CD14-positive monocyte (primary cell): ENCODE results near the gene ERFE. TPM values are rescaled to one million over a fixed set of nuclear protein-coding genes. Genes with fewer than 3 reads are reported as not detected.

Source experiments
- DNase-seq, 3 donors: peaks; one replicate each; pipeline ENCODE4 v3.0.0-alpha.2; 2011 to 2022
- H2AFZ ChIP-seq: 2 replicates; pipeline ENCODE4 v1.6.0; 2012; ENCODE audit warnings: mild to moderate bottlenecking, low read depth, low read length, inconsistent platforms; ENCODE audit not compliant: insufficient read depth, poor library complexity, severe bottlenecking
- H3K27ac ChIP-seq, 2 donors: 1 replicate in 1 of 2; 2 replicates in 1 of 2; pipeline ENCODE4 v1.5.1; 2012 to 2013; ENCODE audit warnings: low read length in 2 of 2, control low read depth in 1 of 2, inconsistent platforms in 1 of 2, low read depth in 1 of 2, mild to moderate bottlenecking in 1 of 2
- H3K27me3 ChIP-seq, 2 donors: one replicate each; pipeline versions ENCODE4 v1.6.0 to v1.6.1; 2011 to 2013; ENCODE audit warnings: low read length in 2 of 2; ENCODE audit not compliant: control insufficient read depth in 2 of 2, insufficient read depth in 2 of 2
- H3K36me3 ChIP-seq, 2 donors: replicated peaks in 1 of 2; 1 replicate in 1 of 2; 2 replicates in 1 of 2; pipeline versions ENCODE4 v1.5.1 to v1.6.1; 2012 to 2013; ENCODE audit warnings: low read length in 2 of 2, control low read depth in 1 of 2, inconsistent platforms in 1 of 2, mild to moderate bottlenecking in 1 of 2; ENCODE audit not compliant: insufficient read depth in 2 of 2, control insufficient read depth in 1 of 2
- H3K4me1 ChIP-seq, 2 donors: 1 replicate in 1 of 2; 2 replicates in 1 of 2; pipeline versions ENCODE4 v1.5.1 to v1.6.1; 2012 to 2013; ENCODE audit warnings: low read length in 2 of 2, control low read depth in 1 of 2, inconsistent platforms in 1 of 2, mild to moderate bottlenecking in 1 of 2, moderate library complexity in 1 of 2; ENCODE audit not compliant: insufficient read depth in 2 of 2, control insufficient read depth in 1 of 2
- H3K4me2 ChIP-seq: replicated peaks from 2 replicates; pipeline ENCODE3; 2012; ENCODE audit warnings: low read length, moderate library complexity, mild to moderate bottlenecking; ENCODE audit not compliant: poor library complexity, severe bottlenecking; ENCODE audit errors: extremely low read depth
- H3K4me3 ChIP-seq, 3 experiments: fragments of 200-600 bp in 1 of 3; sonication (generic) in 1 of 3; replicated peaks in 1 of 3; 1 replicate in 2 of 3; 2 replicates in 1 of 3; pipeline ENCODE4 v1.5.1; 2011 to 2013; ENCODE audit warnings: low read length in 3 of 3, mild to moderate bottlenecking in 3 of 3, control low read depth in 2 of 3, low read depth in 2 of 3, inconsistent platforms in 1 of 3, moderate library complexity in 1 of 3
- H3K79me2 ChIP-seq: 2 replicates; pipeline ENCODE4 v1.6.0; 2012; ENCODE audit warnings: mild to moderate bottlenecking, control low read depth, inconsistent platforms, low read length, moderate library complexity; ENCODE audit not compliant: insufficient read depth
- H3K9ac ChIP-seq: 2 replicates; pipeline ENCODE4 v1.6.0; 2017; ENCODE audit warnings: low read length, mild to moderate bottlenecking; ENCODE audit not compliant: insufficient read depth, poor library complexity, severe bottlenecking
- H3K9me3 ChIP-seq, 2 donors: replicated peaks in 1 of 2; 1 replicate in 1 of 2; 2 replicates in 1 of 2; pipeline versions ENCODE4 v1.5.1 to v1.6.1; 2012 to 2013; ENCODE audit warnings: low read length in 2 of 2, control low read depth in 1 of 2; ENCODE audit not compliant: control insufficient read depth in 1 of 2, insufficient read depth in 1 of 2
- H4K20me1 ChIP-seq: 2 replicates; pipeline ENCODE4 v1.6.0; 2012; ENCODE audit warnings: mild to moderate bottlenecking, low read length, control low read depth, moderate library complexity; ENCODE audit not compliant: insufficient read depth
- H3K27ac Mint-ChIP-seq, 7 donors: one replicate each; pipeline ENCODE4 v1.8.0; 2020; ENCODE audit warnings: mild to moderate bottlenecking in 7 of 7, mixed read lengths in 7 of 7, moderate library complexity in 6 of 7, inconsistent platforms in 2 of 7
- H3K27me3 Mint-ChIP-seq, 3 donors: one replicate each; pipeline ENCODE4 v1.8.0; 2021 to 2022; ENCODE audit warnings: low read depth in 3 of 3, mild to moderate bottlenecking in 3 of 3, mixed read lengths in 3 of 3, moderate library complexity in 3 of 3, inconsistent platforms in 1 of 3
- H3K36me3 Mint-ChIP-seq, 2 donors: one replicate each; pipeline ENCODE4 v1.8.0; 2020; ENCODE audit warnings: mixed read lengths in 2 of 2, inconsistent platforms in 1 of 2, mild to moderate bottlenecking in 1 of 2
- H3K4me1 Mint-ChIP-seq: one replicate; pipeline ENCODE4 v1.8.0; 2020; ENCODE audit warnings: mild to moderate bottlenecking, mixed read lengths
- H3K4me3 Mint-ChIP-seq, 2 donors: one replicate each; pipeline ENCODE4 v1.8.0; 2020; ENCODE audit warnings: mild to moderate bottlenecking in 2 of 2, mixed read lengths in 2 of 2, moderate library complexity in 1 of 2
- H3K9me3 Mint-ChIP-seq, 7 donors: one replicate each; pipeline ENCODE4 v1.8.0; 2020 to 2022; ENCODE audit warnings: mixed read lengths in 7 of 7, mild to moderate bottlenecking in 6 of 7, moderate library complexity in 6 of 7, inconsistent platforms in 2 of 7
- WGBS: methylation state at CpG from one replicate; pipeline ENCODE4 v1.1.5; 2013; ENCODE audit warnings: missing lambda C conversion rate; ENCODE audit not compliant: insufficient coverage; 5-methylcytosine and 5-hydroxymethylcytosine counted together
- intact Hi-C, 2 donors: fragments of 100-400 bp; cut with micrococcal nuclease; formaldehyde crosslinking; loops; one replicate each; pipeline versions ENCODE4 v1.15.0 to v1.15.1; 2023
- polyA plus RNA-seq, 3 donors: library from polyadenylated mRNA; depleted of rRNA in 1 of 3; unstranded in 2 of 3; stranded (reverse) in 1 of 3; fragments of 300-500 nt in 2 of 3; fragments of >200 nt in 1 of 3; fragmentation: Illumina TruSeq in 2 of 3; gene quantifications; 1 replicate in 2 of 3; 2 replicates in 1 of 3; pipeline ENCODE4 v1.2.3, GENCODE V29; 2012 to 2021
- TF ChIP-seq, protein P1 (sequence below): fragments of 200-600 bp; IDR thresholded peaks from one replicate; pipeline ENCODE4 v1.8.0; 2022; ENCODE audit warnings: antibody characterized with exemption, mild to moderate bottlenecking

The ERFE gene
- polyA plus RNA-seq, 3 donors: not detected

DNA sequence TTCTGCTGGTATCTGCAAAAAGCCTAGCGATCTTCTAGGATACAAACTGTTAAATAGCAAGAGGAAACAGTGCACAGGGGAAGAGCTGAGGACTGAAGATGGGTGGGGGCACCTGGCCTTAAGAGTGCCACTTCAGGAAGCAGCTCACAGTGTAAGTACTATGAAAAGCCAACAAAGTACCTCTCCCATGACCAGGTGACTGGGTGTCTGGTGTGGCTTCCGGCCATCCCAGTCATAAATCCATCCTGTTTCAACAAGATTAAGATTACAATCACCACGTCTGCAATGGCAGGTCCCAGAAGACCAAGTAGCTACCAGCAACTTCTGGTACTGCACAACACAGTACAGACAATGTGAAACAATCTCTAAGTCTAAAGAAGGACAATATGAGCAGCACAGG, 15.9 kb downstream of the ERFE start:
- TF ChIP-seq, protein P1, sequence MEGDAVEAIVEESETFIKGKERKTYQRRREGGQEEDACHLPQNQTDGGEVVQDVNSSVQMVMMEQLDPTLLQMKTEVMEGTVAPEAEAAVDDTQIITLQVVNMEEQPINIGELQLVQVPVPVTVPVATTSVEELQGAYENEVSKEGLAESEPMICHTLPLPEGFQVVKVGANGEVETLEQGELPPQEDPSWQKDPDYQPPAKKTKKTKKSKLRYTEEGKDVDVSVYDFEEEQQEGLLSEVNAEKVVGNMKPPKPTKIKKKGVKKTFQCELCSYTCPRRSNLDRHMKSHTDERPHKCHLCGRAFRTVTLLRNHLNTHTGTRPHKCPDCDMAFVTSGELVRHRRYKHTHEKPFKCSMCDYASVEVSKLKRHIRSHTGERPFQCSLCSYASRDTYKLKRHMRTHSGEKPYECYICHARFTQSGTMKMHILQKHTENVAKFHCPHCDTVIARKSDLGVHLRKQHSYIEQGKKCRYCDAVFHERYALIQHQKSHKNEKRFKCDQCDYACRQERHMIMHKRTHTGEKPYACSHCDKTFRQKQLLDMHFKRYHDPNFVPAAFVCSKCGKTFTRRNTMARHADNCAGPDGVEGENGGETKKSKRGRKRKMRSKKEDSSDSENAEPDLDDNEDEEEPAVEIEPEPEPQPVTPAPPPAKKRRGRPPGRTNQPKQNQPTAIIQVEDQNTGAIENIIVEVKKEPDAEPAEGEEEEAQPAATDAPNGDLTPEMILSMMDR: no peak
- Histone ChIP-seq H3K27ac (no peak overlapping the region), H3K9me3 (no peaks in the 10 kb centered on the region), H3K79me2 (no peaks in the 10 kb centered on the region), H3K27me3 (no peaks in the 10 kb centered on the region), H2AFZ (no peak overlapping the region), H3K36me3 (peaks cover 89 to 98% of the 10 kb centered on the region in 2 donors), H3K4me1 (no peaks in the 10 kb centered on the region), H3K4me3 (no peak overlapping the region), H3K9ac (no peak overlapping the region), H3K4me2 (no peak overlapping the region), H4K20me1 (no peaks in the 10 kb centered on the region)
- Mint-ChIP-seq H3K27ac (no peak overlapping the region), H3K9me3 (no peaks in the 10 kb centered on the region), H3K4me3 (no peak overlapping the region), H3K36me3 (peaks cover 84 to 95% of the 10 kb centered on the region in 2 donors), H3K27me3 (peaks cover 0 to 3% (median 1%) of the 10 kb centered on the region in 3 donors), H3K4me1 (peaks cover 5% of the 10 kb centered on the region)
- intact Hi-C loops: no loop called here
- DNase-seq: no peak
- 100% methylated on average over 1 of the region's 3 CpGs for WGBS

GRCh38 chr2:238176613-238177012, 17.8 kb downstream of the ERFE start:
- H3K4me1 ChIP-seq: no peaks in the 10 kb centered on the region
- H3K9ac ChIP-seq: no peak overlapping the region
- H3K79me2 ChIP-seq: no peaks in the 10 kb centered on the region
- H3K27me3 ChIP-seq: no peaks in the 10 kb centered on the region
- Mint-ChIP-seq H3K36me3 (peaks cover 90 to 99% of the 10 kb centered on the region in 2 donors), H3K4me3 (no peak overlapping the region), H3K4me1 (no peaks in the 10 kb centered on the region), H3K27me3 (peaks cover 0 to 3% (median 1%) of the 10 kb centered on the region in 3 donors), H3K9me3 (no peaks in the 10 kb centered on the region), H3K27ac (no peak overlapping the region)
- no peak overlapping the region for H2AFZ ChIP-seq
- H3K9me3 ChIP-seq: no peaks in the 10 kb centered on the region
- H4K20me1 ChIP-seq: no peaks in the 10 kb centered on the region
- H3K4me2 ChIP-seq: no peak overlapping the region
- no peak overlapping the region for H3K4me3 ChIP-seq
- peaks cover 92 to 99% of the 10 kb centered on the region in 2 donors for H3K36me3 ChIP-seq
- intact Hi-C loops: no loop called here
- H3K27ac ChIP-seq: no peak overlapping the region
- TF ChIP-seq, protein P1: no peak
- DNase-seq: no peak
